CMK (cell line): ENCODE results near the gene AGRN.

ENCODE experiments used
- DNase-seq: peaks from one replicate; pipeline ENCODE4 v3.0.0-alpha.2; 2010; ENCODE audit warnings: low read depth

The AGRN gene

GRCh38 chr1:1038694-1039093 is 18.8 kb downstream of the AGRN start:
- no peak for DNase-seq

GRCh38 chr1:1039145-1039910 is 19.4 kb downstream of the AGRN start:
- DNase-seq, result no peak

DNA sequence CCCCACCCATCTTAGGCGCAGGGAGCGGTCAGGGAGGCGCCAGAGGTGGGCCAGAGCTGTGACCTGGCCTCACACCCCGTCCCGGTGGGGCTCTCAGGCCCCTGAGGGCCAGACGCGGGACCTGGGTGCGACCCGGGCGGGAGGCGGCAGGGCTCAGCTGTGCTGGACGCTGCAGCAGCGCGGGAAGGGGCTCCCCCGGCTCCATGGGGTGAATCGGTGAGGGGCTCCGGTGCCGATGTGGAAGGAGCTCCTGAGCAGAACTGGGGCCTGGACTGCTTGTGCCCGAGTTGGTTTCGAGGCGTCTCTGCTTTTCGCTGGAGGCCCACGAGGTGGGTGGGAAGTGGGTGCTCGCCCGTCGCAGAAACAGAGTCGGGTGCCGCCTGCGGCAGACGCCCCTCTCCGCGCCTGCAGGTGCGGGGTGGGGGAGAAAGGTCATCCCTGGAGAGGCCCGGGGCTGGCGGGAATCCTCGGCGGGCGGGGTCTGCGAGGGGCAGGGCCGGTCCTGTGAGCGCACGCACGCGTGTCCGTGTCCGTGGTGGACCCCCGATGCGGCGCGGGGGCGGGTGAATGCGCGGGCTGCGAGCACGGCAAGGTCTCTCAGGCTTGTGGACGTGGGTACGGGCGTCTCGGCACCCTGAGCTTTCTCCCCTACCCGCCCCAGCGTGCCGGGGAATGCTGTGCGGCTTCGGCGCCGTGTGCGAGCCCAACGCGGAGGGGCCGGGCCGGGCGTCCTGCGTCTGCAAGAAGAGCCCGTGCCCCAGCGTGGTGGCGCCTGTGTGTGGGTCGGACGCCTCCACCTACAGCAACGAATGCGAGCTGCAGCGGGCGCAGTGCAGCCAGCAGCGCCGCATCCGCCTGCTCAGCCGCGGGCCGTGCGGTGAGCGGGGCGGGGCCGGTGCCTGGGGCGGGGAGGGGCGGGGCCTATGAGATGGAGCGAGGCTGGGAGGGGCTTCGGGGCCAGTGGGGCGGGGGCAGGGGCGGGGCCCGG is 20.4 kb downstream of the AGRN start:
- peak; percentile 88 for DNase-seq

DNA sequence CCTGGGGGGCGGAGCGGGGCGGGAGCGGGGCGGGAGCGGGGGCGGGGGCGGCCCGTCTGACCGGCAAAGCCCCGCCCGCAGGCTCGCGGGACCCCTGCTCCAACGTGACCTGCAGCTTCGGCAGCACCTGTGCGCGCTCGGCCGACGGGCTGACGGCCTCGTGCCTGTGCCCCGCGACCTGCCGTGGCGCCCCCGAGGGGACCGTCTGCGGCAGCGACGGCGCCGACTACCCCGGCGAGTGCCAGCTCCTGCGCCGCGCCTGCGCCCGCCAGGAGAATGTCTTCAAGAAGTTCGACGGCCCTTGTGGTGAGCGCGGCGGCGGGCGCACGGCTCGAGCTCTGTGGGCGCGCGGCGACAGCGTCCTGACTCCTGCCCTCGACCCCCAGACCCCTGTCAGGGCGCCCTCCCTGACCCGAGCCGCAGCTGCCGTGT is 21.2 kb downstream of the AGRN start:
- no peak for DNase-seq

DNA sequence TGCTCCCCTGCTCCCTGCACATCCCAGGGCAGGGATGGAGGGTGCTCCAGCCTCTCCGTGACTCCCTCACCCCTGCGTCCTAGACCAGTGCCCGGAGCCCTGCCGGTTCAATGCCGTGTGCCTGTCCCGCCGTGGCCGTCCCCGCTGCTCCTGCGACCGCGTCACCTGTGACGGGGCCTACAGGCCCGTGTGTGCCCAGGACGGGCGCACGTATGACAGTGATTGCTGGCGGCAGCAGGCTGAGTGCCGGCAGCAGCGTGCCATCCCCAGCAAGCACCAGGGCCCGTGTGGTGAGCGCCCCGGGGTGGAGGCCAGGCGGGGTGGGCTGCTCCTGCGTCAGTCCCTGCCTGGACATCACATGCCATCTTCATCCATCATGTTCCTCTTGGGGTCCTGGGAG is 22.0 kb downstream of the AGRN start:
- no peak for DNase-seq

- no peak for DNase-seq
These were observed 22.9 kb downstream of the AGRN start for GRCh38 chr1:1042835-1043234.

DNA sequence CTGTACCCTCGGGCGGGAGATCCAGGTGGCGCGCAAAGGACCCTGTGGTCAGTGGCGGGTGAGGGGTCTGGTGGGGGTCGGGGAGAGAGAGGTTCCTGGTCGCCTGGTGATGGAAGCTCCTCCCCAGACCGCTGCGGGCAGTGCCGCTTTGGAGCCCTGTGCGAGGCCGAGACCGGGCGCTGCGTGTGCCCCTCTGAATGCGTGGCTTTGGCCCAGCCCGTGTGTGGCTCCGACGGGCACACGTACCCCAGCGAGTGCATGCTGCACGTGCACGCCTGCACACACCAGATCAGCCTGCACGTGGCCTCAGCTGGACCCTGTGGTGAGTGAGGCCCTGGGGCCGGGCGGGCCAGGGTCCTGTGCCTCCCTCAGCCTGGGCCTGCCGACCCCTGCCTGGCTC is 23.5 kb downstream of the AGRN start:
- DNase-seq, result no peak

GRCh38 chr1:1043921-1044320 is 24.0 kb downstream of the AGRN start:
- DNase-seq, result no peak

DNA sequence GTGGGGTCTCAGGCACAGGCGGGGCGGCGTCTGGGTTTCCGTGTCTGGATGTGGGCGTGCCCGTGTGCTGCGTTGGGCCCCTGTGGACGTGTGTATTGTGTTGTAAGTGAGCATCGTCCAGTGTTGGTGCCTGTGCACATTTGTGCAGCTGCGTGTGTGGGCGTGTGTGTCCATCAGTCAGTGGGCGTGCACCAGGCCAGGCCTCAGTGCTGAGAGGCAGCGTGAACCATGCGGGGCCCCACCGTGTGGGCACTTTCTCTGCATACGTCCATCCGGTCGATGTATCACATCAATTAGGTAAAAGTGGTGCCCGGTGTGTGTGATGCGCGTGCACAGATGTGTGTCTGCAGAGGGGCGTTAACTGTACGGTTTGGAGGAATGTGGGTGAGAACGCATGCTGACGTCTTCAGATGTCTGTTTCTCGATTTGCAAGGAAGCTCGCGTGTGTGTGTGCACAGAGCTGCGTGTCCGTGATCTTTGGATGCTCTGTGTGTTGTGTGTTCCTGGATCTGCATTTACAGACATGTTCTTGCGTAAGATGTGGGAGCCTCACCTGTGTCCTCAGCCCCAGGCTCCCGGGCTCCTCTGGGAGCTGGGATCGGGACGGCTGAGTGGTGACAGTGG is 24.6 kb downstream of the AGRN start:
- DNase-seq, result no peak

- no peak for DNase-seq
These were observed 25.2 kb downstream of the AGRN start for GRCh38 chr1:1045129-1045528.

- no peak for DNase-seq
These were observed 26.3 kb downstream of the AGRN start for GRCh38 chr1:1046243-1046642.

DNA sequence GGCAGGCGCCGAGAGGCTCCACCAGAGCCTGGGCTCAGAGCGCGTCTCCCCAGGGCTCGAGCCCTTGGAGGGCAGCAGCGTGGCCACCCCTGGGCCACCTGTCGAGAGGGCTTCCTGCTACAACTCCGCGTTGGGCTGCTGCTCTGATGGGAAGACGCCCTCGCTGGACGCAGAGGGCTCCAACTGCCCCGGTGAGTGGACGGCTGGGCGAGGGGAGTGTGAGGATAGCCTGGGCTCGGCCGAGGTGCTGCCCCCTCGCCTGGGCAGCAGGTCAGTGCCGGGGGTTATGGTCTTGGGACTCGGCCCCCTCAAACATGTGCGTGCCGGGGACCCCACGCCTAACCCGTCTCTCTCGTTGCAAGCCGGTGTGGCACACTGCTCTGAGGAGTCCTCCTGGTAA is 26.8 kb downstream of the AGRN start:
- DNase-seq, result no peak

DNA sequence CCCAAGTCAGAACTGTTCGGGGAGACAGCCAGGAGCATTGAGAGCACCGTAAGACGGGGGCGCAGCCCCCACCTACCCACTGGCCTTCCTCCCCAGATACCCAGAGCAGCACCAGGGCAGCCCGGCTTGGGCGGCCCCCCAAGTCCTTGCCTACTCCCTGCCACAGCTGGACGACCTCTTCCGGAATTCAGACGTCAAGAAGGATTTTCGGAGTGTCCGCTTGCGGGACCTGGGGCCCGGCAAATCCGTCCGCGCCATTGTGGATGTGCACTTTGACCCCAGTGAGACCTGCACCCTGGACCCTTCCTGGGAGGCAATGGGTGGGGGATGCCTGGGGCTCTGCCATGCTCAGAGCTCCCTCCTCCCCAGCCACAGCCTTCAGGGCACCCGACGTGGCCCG is 27.5 kb downstream of the AGRN start:
- no peak for DNase-seq

- no peak for DNase-seq
These were observed 28.0 kb downstream of the AGRN start for GRCh38 chr1:1047963-1048362.

DNA sequence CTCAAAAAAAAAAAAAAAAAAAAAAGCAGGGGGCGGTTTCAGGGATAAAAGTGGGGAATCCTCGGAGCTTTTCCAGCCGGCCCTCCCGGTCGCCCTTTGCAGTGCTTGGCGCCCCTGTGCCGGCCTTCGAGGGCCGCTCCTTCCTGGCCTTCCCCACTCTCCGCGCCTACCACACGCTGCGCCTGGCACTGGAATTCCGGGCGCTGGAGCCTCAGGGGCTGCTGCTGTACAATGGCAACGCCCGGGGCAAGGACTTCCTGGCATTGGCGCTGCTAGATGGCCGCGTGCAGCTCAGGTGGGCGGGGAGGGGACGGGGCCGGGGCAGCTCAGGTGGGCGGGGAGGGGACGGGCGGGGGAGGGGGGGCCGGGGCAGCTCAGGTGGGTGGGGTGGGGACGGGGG is 28.8 kb downstream of the AGRN start:
- no peak for DNase-seq

DNA sequence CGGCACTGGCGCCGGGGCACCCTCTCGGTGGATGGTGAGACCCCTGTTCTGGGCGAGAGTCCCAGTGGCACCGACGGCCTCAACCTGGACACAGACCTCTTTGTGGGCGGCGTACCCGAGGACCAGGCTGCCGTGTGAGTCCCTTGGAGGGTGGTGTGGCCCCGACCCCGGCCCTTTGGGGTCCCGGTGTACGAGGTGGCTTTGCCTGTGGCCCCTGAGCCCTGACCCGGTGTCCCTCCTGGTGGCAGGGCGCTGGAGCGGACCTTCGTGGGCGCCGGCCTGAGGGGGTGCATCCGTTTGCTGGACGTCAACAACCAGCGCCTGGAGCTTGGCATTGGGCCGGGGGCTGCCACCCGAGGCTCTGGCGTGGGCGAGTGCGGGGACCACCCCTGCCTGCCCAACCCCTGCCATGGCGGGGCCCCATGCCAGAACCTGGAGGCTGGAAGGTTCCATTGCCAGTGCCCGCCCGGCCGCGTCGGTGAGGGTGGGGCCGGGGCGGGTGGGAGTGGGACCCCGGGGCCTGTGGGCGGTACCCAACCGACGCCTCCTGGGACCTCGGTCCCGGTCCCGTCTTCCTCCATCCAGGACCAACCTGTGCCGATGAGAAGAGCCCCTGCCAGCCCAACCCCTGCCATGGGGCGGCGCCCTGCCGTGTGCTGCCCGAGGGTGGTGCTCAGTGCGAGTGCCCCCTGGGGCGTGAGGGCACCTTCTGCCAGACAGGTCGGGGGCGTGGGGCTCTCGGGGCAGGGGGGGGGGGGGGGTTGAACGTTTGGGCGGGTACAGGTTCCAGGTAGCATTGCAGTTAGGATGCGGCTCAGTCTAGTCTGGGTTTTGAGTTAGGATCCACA is 29.6 kb downstream of the AGRN start:
- no peak for DNase-seq

- DNase-seq, result no peak
These were observed 30.7 kb downstream of the AGRN start for GRCh38 chr1:1050577-1051052.

DNA sequence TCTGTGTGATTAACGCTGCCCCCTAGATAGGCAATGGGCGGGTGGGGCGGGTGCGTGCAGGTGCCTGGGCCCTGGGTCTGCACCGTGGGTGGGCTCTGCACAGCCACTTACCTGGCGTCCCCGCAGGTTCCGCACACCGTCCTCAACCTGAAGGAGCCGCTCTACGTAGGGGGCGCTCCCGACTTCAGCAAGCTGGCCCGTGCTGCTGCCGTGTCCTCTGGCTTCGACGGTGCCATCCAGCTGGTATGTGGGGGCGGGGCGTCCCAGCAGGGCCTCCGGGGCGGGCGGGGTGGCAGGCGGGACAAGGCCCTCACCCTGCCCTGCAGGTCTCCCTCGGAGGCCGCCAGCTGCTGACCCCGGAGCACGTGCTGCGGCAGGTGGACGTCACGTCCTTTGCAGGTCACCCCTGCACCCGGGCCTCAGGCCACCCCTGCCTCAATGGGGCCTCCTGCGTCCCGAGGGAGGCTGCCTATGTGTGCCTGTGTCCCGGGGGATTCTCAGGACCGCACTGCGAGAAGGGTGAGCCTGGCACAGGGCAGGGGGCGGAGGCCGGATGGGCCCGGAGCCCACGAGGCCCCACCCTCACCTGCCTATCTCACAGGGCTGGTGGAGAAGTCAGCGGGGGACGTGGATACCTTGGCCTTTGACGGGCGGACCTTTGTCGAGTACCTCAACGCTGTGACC is 31.3 kb downstream of the AGRN start:
- no peak for DNase-seq

DNA sequence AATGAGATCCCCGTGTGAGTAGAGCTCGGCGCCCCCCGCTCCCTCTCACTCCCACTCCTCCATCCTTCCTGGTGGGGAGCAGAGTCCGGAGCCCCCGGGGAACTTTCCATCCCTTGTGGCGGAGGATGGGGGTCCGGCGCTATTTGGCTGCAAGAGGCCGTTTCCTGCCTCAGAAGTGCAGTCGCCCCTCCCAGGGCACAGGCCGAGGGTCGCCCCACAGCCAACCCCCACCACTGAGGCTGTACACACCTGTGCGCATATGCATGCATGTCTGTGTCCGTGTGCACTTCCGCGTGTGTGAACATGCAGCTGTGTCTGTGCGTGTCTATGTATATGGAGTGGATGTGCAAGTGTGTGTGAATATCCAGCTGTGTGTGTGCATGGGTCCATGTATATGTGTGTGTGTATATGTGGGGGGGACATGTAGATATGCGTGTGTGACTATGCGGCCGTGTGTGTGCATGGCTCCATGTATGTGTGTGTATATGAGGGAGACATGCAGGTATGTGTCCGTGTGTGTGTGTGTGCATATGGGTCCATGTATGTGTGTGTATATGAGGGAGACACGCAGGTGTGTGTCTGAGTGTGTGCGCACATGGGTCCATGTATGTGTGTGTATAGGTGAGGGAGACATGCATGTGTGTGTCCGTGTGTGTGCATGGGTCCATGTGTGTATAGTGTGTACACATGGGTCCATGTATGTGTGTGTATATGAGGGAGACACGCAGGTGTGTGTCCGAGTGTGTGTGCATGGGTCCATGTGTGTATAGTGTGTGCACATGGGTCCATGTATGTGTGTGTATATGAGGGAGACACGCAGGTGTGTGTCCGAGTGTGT is 32.3 kb downstream of the AGRN start:
- no peak for DNase-seq

GRCh38 chr1:1053022-1053421 is 33.1 kb downstream of the AGRN start:
- no peak for DNase-seq
